Endothelial cell of umbilical vein (primary cell): ENCODE data around the gene CD300LD. TPM values are rescaled to one million over a fixed set of nuclear protein-coding genes. Genes with fewer than 3 reads are reported as not detected.

Experiments used
- BruUV-seq: library from RNA; stranded (reverse); fragments of 400-500 nt; replicated peaks from 2 replicates; lab custom pipeline; 2021; lab: Mats Ljungman, UMichigan
- CTCF ChIA-PET: fragments of 300-600, 350-600 bp; sonication (Branson Sonifier 250); formaldehyde crosslinking; loops from one replicate; lab custom pipeline; 2021; ENCODE audit warnings: antibody characterized with exemption, inconsistent platforms; lab: Charles Lee
- POLR2A ChIA-PET: fragments of 300-600, 350-600 bp; sonication (Branson Sonifier 250); formaldehyde crosslinking; loops from one replicate; lab custom pipeline; 2021; ENCODE audit warnings: antibody characterized with exemption, inconsistent platforms; lab: Charles Lee
- DNase-seq: peaks from one replicate; pipeline ENCODE4 v3.0.0-alpha.2; 2011; ENCODE audit warnings: low read depth, low spot score
- FAIRE-seq: peaks from 2 replicates; lab custom pipeline; 2011; peaks lifted over from hg19 to GRCh38; lab: Jason Lieb, UNC
- H2AFZ ChIP-seq: 2 replicates; pipeline ENCODE4 v1.6.0; 2012; ENCODE audit warnings: low read depth, low read length, control low read depth, inconsistent platforms
- H3K27ac ChIP-seq: 2 replicates; pipeline ENCODE4 v1.5.1; 2011; ENCODE audit warnings: low read depth, mild to moderate bottlenecking, control low read depth, low read length, moderate library complexity; ENCODE audit not compliant: insufficient read depth
- H3K27me3 ChIP-seq, 2 experiments: 2 replicates each; pipeline versions ENCODE4 v1.6.0 to v1.6.1; 2011; ENCODE audit warnings: low read length in 2 of 2, mixed read lengths in 1 of 2; ENCODE audit not compliant: control insufficient read depth in 2 of 2, insufficient read depth in 2 of 2
- H3K36me3 ChIP-seq, 2 experiments: 2 replicates in 1 of 2; 3 replicates in 1 of 2; pipeline ENCODE4 v1.5.1; 2011; ENCODE audit warnings: low read length in 2 of 2, mild to moderate bottlenecking in 1 of 2, moderate library complexity in 1 of 2; ENCODE audit not compliant: control insufficient read depth in 2 of 2, insufficient read depth in 2 of 2; ENCODE audit errors: extremely low read depth in 1 of 2
- H3K4me1 ChIP-seq: 3 replicates; pipeline ENCODE4 v1.5.1; 2011; ENCODE audit warnings: mild to moderate bottlenecking, low read length; ENCODE audit not compliant: control insufficient read depth, insufficient read depth; ENCODE audit errors: extremely low read depth
- H3K4me2 ChIP-seq: 2 replicates; pipeline ENCODE4 v1.6.1; 2011; ENCODE audit warnings: low read length, control low read depth, mixed read lengths; ENCODE audit not compliant: insufficient read depth
- H3K4me3 ChIP-seq, 3 experiments: fragments of 200-600 bp in 1 of 3; sonication (generic), shearing (Covaris generic) in 1 of 3; replicated peaks in 1 of 3; 2 replicates each; pipeline ENCODE4 v1.5.1; 2011 to 2016; ENCODE audit warnings: control low read depth in 3 of 3, low read length in 3 of 3, mild to moderate bottlenecking in 2 of 3, inconsistent platforms in 1 of 3, low read depth in 1 of 3, moderate library complexity in 1 of 3; ENCODE audit not compliant: insufficient read depth in 1 of 3
- H3K79me2 ChIP-seq: 2 replicates; pipeline ENCODE4 v1.6.0; 2012; ENCODE audit warnings: low read length, inconsistent platforms; ENCODE audit not compliant: control insufficient read depth, insufficient read depth
- H3K9ac ChIP-seq: replicated peaks from 2 replicates; pipeline ENCODE3; 2011; ENCODE audit warnings: low read length, control low read depth; ENCODE audit not compliant: insufficient read depth; ENCODE audit errors: extremely low read depth
- H3K9me1 ChIP-seq: replicated peaks from 3 replicates; pipeline ENCODE4 v1.6.0; 2011; ENCODE audit warnings: mild to moderate bottlenecking, low read length; ENCODE audit not compliant: control insufficient read depth, insufficient read depth; ENCODE audit errors: extremely low read depth
- H3K9me3 ChIP-seq: replicated peaks from 2 replicates; pipeline ENCODE4 v1.5.1; 2012; ENCODE audit warnings: low read length, inconsistent platforms; ENCODE audit not compliant: control insufficient read depth, insufficient read depth
- H4K20me1 ChIP-seq: replicated peaks from 2 replicates; pipeline ENCODE3; 2011; ENCODE audit warnings: mild to moderate bottlenecking, low read length; ENCODE audit not compliant: control insufficient read depth, insufficient read depth; ENCODE audit errors: extremely low read depth
- EZH2 ChIP-seq: IDR thresholded peaks from 2 replicates; pipeline ENCODE4 v1.6.1; 2012; ENCODE audit warnings: borderline replicate concordance, low read depth, mild to moderate bottlenecking, moderate library complexity, low read length, inconsistent platforms; ENCODE audit not compliant: severe bottlenecking
- FOS ChIP-seq: IDR thresholded peaks from 2 replicates; pipeline ENCODE4 v1.6.1; 2011; ENCODE audit warnings: mild to moderate bottlenecking, low read length, moderate library complexity, borderline replicate concordance; ENCODE audit not compliant: insufficient read depth
- GATA2 ChIP-seq: IDR thresholded peaks from 2 replicates; pipeline ENCODE4 v1.7.0; 2011; ENCODE audit warnings: low read depth, mild to moderate bottlenecking, moderate library complexity, mixed read lengths, low read length; ENCODE audit not compliant: insufficient read length, insufficient read depth
- JUN ChIP-seq: IDR thresholded peaks from 2 replicates; pipeline ENCODE4 v1.6.1; 2011; ENCODE audit warnings: borderline replicate concordance, low read depth; ENCODE audit not compliant: insufficient read length, insufficient read depth
- MYC ChIP-seq: IDR thresholded peaks from one replicate; pipeline ENCODE4 v1.6.1; 2011; ENCODE audit warnings: mild to moderate bottlenecking, low read depth, low read length
- POLR2A ChIP-seq: IDR thresholded peaks from 2 replicates; pipeline ENCODE4 v1.6.1; 2012; ENCODE audit warnings: low read depth, mild to moderate bottlenecking, control low read depth, low read length
- POLR2AphosphoS5 ChIP-seq: IDR thresholded peaks from 2 replicates; pipeline ENCODE4 v1.6.1; 2012; ENCODE audit warnings: low read depth, mild to moderate bottlenecking, control low read depth, low read length, moderate library complexity; ENCODE audit not compliant: insufficient read depth
- dilution Hi-C: fragments of 300-500 bp; cut with MboI; formaldehyde crosslinking; loops from one replicate; pipeline ENCODE4 v1.15.0; 2019; ENCODE audit warnings: low sequenced_read_pairs; ENCODE audit not compliant: extremely low pct_ligation_motif_present
- intact Hi-C: fragments of 100-400 bp; cut with micrococcal nuclease; formaldehyde crosslinking; loops from one replicate; pipeline ENCODE4 v1.10.0; 2022
- polyA plus RNA-seq, 4 experiments: library from polyadenylated mRNA; depleted of rRNA in 3 of 4; stranded (reverse) in 3 of 4; unstranded in 1 of 4; fragments of >200 nt; gene quantifications; 2 replicates each; pipeline versions ENCODE4 v1.2.1 to v1.2.3, GENCODE V29; 2011 to 2012; ENCODE audit warnings: missing spikeins in 1 of 4
- total RNA-seq: library from RNA; stranded (reverse); gene quantifications from 2 replicates; pipeline ENCODE4 v1.2.3, GENCODE V29; 2021
- TF ChIP-seq, protein P1 (sequence below): IDR thresholded peaks from 2 replicates; pipeline ENCODE4 v1.6.1; 2011; ENCODE audit not compliant: insufficient read depth, insufficient read length
- TF ChIP-seq, protein P2 (sequence below), 2 donors: IDR thresholded peaks; 1 replicate in 1 of 2; 2 replicates in 1 of 2; pipeline ENCODE4 v1.5.1; 2011; ENCODE audit warnings: low read length in 2 of 2, mild to moderate bottlenecking in 2 of 2, moderate library complexity in 2 of 2, control low read depth in 1 of 2, inconsistent platforms in 1 of 2, low read depth in 1 of 2; ENCODE audit not compliant: insufficient read depth in 1 of 2; ENCODE audit errors: extremely low read depth in 1 of 2

CD300LD gene
- total and polyA plus RNA-seq, 2 donors (not counting 3 experiments of a cell fraction or from before 2014, with no cell fraction given) = not detected

DNA sequence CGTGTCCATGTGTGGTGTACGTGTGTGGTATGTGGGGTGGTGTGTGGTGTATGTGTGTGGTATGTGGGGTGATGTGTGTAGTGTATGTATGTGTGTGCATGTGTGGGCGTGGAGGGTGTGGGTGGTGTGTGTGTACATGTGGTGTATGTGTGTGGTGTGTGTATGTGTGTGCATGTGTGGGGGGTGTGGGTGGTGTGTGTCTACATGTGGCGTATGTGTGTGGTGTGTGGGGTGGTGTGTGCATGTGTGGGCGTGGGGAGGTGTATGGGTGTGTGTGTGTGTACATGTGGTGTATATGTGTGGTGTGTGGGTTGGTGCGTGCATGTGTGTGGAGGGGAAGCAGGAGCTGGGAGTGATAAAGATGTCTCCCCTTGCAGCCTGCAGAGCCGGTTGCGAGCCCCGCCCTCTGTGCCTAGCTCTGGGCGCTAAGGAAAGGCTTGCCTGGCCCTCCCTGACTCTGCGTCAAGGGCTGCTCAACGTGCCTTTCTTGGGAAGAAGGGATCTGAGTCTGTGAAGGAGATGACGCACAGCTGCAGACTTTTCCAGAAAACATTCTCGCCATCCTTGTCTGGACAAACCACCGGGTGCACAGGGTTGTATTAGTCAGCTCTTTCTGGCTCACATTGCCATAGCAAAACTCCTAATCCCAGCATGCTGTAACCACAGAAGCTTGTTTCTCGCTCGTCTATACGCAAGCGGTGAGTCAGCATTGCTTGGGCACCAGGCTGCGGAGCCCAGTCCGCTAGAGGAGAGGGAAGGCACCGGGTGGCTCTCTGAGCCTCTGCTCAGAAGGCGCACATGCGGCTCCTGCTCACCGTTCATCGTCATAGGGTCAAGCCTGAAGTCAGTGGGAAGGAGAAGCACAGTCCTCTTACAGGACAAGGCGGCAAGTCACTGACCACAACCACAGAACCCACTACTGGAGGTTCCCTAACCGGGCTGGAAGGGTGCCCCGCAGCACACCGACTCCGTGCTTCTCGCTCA is 22.8 kb downstream of the CD300LD start:
- H3K27me3 ChIP-seq = no peaks in the 10 kb centered on the region
- ChIA-PET CTCF (interaction anchor here (0.5 kb wide), 1 partner anchor 201 kb away, joined by 4 read pairs; no protein-coding TSS in a partner anchor), POLR2A (no interaction called here)
- no TSS peak for BruUV-seq
- no peak for DNase-seq
- TF ChIP-seq MYC (no peak), POLR2A (no peak), POLR2AphosphoS5 (no peak), GATA2 (no peak), EZH2 (no peak), JUN (no peak), FOS (no peak)
- TF ChIP-seq, protein P1, sequence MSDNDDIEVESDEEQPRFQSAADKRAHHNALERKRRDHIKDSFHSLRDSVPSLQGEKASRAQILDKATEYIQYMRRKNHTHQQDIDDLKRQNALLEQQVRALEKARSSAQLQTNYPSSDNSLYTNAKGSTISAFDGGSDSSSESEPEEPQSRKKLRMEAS = no peak
- TF ChIP-seq, protein P2, sequence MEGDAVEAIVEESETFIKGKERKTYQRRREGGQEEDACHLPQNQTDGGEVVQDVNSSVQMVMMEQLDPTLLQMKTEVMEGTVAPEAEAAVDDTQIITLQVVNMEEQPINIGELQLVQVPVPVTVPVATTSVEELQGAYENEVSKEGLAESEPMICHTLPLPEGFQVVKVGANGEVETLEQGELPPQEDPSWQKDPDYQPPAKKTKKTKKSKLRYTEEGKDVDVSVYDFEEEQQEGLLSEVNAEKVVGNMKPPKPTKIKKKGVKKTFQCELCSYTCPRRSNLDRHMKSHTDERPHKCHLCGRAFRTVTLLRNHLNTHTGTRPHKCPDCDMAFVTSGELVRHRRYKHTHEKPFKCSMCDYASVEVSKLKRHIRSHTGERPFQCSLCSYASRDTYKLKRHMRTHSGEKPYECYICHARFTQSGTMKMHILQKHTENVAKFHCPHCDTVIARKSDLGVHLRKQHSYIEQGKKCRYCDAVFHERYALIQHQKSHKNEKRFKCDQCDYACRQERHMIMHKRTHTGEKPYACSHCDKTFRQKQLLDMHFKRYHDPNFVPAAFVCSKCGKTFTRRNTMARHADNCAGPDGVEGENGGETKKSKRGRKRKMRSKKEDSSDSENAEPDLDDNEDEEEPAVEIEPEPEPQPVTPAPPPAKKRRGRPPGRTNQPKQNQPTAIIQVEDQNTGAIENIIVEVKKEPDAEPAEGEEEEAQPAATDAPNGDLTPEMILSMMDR (IDR thresholded peaks at IDR 0.05; ENCODE audit: extremely low read depth in 1 of 2, insufficient read depth in 1 of 2, low read depth in 1 of 2, low read length in 2 of 2) = no peak
- H3K9me1 ChIP-seq = no peaks in the 10 kb centered on the region
- intact Hi-C loops (no loop called here), dilution Hi-C loops (no loop called here)
- no peaks in the 10 kb centered on the region for H3K79me2 ChIP-seq
- H2AFZ ChIP-seq = no peak overlapping the region
- no peaks in the 10 kb centered on the region for H3K36me3 ChIP-seq
- no peak overlapping the region for H3K27ac ChIP-seq
- H3K4me1 ChIP-seq = no peaks in the 10 kb centered on the region
- H4K20me1 ChIP-seq = no peaks in the 10 kb centered on the region
- no peak overlapping the region for H3K4me3 ChIP-seq
- H3K4me2 ChIP-seq = no peak overlapping the region
- no peaks in the 10 kb centered on the region for H3K9me3 ChIP-seq
- no peak for FAIRE-seq
- H3K9ac ChIP-seq = no peak overlapping the region
